ENCODE measurements around the gene MON1A. TPM values are rescaled to one million over a fixed set of nuclear protein-coding genes. Genes with fewer than 3 reads are reported as not detected.

The MON1A gene
- total and polyA plus RNA-seq, 2 of the 8 experiments (the other 6 are each of a cell fraction or from before 2014, with no cell fraction given): 10.3 to 14.1 TPM

DNA sequence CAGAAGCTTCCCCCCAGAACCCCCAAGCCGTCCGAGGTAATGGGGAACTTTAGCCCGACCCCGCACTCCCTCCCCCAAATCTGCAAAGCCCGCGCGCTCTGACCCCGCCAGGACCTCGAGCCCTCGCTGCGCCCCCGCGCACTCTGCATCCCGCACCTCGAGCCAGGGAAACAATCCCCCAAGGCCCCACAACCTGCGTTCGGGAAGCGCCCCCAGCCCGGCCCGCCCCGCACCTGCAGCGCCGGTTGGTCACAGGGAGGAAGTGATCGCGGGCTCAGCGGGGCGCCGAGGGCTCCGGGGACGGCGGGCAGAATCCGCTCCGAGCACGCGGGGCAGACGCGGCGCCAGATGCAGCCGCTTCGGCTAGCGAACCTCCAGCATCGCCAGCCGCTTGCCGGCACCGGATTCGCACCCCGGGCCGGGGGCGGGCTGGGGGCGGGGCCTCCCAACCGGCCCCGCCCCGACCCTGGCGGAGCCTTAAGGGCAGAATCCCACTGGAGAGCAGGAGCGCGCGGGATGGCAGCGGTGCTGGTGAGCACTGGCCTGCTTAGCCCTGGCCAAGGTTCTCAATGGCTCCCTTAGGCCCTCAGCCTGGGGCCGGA is 60.0 kb downstream of the MON1A start, which contains the start of gene CAMKV:
Gene CAMKV (minus strand): TSS at position 382 of the 602 bp plus-strand sequence. CDS start 7,518 bp downstream, outside the sequence.
- peaks cover 13% of the 10 kb centered on the region; the same call in 1 of the 2 replicates for H3K23me2 ChIP-seq (ENCODE audit: low read depth, low read length)
- H2BK20ac ChIP-seq (ENCODE audit: low read length): peak within 1 kb of the TSS; percentile 23; the same call in 1 of the 2 replicates
- peak within 1 kb of the TSS; percentile 95; the same call in 1 of the 2 replicates for H2BK5ac ChIP-seq (ENCODE audit: low read depth, low read length)
- no peak within 1 kb of the TSS for H3K23ac ChIP-seq (ENCODE audit: insufficient read length)
- no peak for FAIRE-seq
- peaks cover 22% of the 10 kb centered on the region for H3K79me1 ChIP-seq (ENCODE audit: low read depth, low read length)
- peaks cover 3 to 42% of the 10 kb centered on the region in 2 experiments; a peak in 3 of 4 replicates for H3K79me2 ChIP-seq (ENCODE audit: control insufficient read depth in 1 of 2, insufficient read depth in 2 of 2, low read length in 2 of 2)
- peak within 1 kb of the TSS in 3 of 4 experiments; percentile 36 to 63 (median 50); a peak in 6 of 7 replicates for H3K9ac ChIP-seq (replicated peaks in 1 of 4; ENCODE audit: extremely low read depth in 1 of 4, low read depth in 3 of 4, low read length in 3 of 4)
- DNase-seq (ENCODE audit: low read depth in 1 of 2, low spot score in 2 of 2): peak in 1 of 2 experiments; percentile 84
- POLR2A ChIA-PET (ENCODE audit: partially characterized antibody): interaction anchor here (0.8 to 14.0 kb wide), 8 partner anchors 11 to 83 kb away, joined by 3 to 149 read pairs (median 5); partner anchors contain the start of genes IP6K1, MST1R and TRAIP
- no peaks in the 10 kb centered on the region for H3K36me3 ChIP-seq (ENCODE audit: control insufficient read depth in 2 of 4, insufficient read depth in 4 of 4, low read length in 3 of 4)
- CTCF ChIA-PET (ENCODE audit: partially characterized antibody): interaction anchor here (0.6 to 11.7 kb wide), 8 partner anchors 11 to 134 kb away, joined by 3 to 89 read pairs (median 19); partner anchors contain the start of gene TRAIP
- H3K4me2 ChIP-seq (ENCODE audit: insufficient read depth in 1 of 2, low read depth in 2 of 2, low read length in 2 of 2): peak within 1 kb of the TSS; percentile 94
- no peak within 1 kb of the TSS for H2BK120ac ChIP-seq (replicated peaks; ENCODE audit: low read depth, low read length)
- H3K56ac ChIP-seq (replicated peaks; ENCODE audit: insufficient read length, low read depth, low read length): peak within 1 kb of the TSS; percentile 75
- H2AK5ac ChIP-seq (ENCODE audit: low read depth, low read length): no peak within 1 kb of the TSS; the same call in 1 of the 2 replicates
- H4K20me1 ChIP-seq (replicated peaks in 1 of 2; ENCODE audit: control insufficient read depth in 1 of 2, insufficient read depth in 2 of 2, low read length in 2 of 2): peaks cover 8 to 15% of the 10 kb centered on the region in 2 experiments
- peak within 1 kb of the TSS; percentile 95 for H3K4ac ChIP-seq (replicated peaks; ENCODE audit: insufficient read length, low read depth, low read length)
- H3K27ac ChIP-seq (ENCODE audit: low read depth, low read length): no peak within 1 kb of the TSS; the same call in 1 of the 2 replicates
- H3K4me3 ChIP-seq (ENCODE audit: extremely low read depth in 1 of 4, insufficient read depth in 2 of 4, low read depth in 3 of 4, low read length in 4 of 4): peak within 1 kb of the TSS; percentile 64 to 74 (median 68)
- H3K9me3 ChIP-seq (ENCODE audit: insufficient read depth in 2 of 2, low read depth in 1 of 2, low read length in 1 of 2): no peaks in the 10 kb centered on the region
- H4K5ac ChIP-seq (ENCODE audit: insufficient read length, low read depth, low read length): peak within 1 kb of the TSS; percentile 57
- H3K4me1 ChIP-seq (replicated peaks in 1 of 4; ENCODE audit: control insufficient read depth in 3 of 4, insufficient read depth in 4 of 4, low read length in 3 of 4): peaks cover 11 to 41% (median 30%) of the 10 kb centered on the region in 4 experiments
- H3K18ac ChIP-seq (ENCODE audit: extremely low read depth, low read length): peak within 1 kb of the TSS; percentile 34; the same call in 1 of the 2 replicates
- peaks cover 0 to 5% (median 3%) of the 10 kb centered on the region in 4 experiments; a peak in 2 of 7 replicates for H3K27me3 ChIP-seq (replicated peaks in 1 of 4; ENCODE audit: control insufficient read depth in 3 of 4, extremely low read depth in 1 of 4, insufficient read depth in 3 of 4, low read length in 3 of 4)
- no peak within 1 kb of the TSS for H3K14ac ChIP-seq (ENCODE audit: insufficient read length)
- H2BK15ac ChIP-seq (ENCODE audit: low read length): peak within 1 kb of the TSS; percentile 81; the same call in 1 of the 2 replicates
- peak within 1 kb of the TSS; percentile 94; the same call in 1 of the 2 replicates for H2AFZ ChIP-seq (ENCODE audit: low read length)
- WGBS, 2 experiments (ENCODE audit: extremely low coverage in 1 of 2, insufficient coverage in 1 of 2, insufficient read length in 1 of 2, insufficient replicate concordance in 2 of 2, low coverage in 1 of 2, low lambda C conversion rate in 2 of 2, missing lambda C conversion rate in 1 of 2): 3% methylated on average over 31 of the region's 59 CpGs; no CpG with 5 or more reads in 1 of the 2 experiments
- H2BK12ac ChIP-seq (ENCODE audit: low read depth, low read length): peak within 1 kb of the TSS; percentile 22; the same call in 1 of the 2 replicates
- peak within 1 kb of the TSS; percentile 83 for H4K8ac ChIP-seq (ENCODE audit: extremely low read depth, insufficient read depth, low read length)
- peak within 1 kb of the TSS; percentile 98 for H4K91ac ChIP-seq (replicated peaks; ENCODE audit: insufficient read length, low read length)
- TF ChIP-seq POLR2A (IDR thresholded peaks at IDR 0.05; ENCODE audit: control extremely low read depth in 1 of 2, low read depth in 2 of 2, low read length in 2 of 2): peak in 1 of 2 experiments; percentile 43; a peak in 1 of 3 replicates
- TF ChIP-seq, protein P1, sequence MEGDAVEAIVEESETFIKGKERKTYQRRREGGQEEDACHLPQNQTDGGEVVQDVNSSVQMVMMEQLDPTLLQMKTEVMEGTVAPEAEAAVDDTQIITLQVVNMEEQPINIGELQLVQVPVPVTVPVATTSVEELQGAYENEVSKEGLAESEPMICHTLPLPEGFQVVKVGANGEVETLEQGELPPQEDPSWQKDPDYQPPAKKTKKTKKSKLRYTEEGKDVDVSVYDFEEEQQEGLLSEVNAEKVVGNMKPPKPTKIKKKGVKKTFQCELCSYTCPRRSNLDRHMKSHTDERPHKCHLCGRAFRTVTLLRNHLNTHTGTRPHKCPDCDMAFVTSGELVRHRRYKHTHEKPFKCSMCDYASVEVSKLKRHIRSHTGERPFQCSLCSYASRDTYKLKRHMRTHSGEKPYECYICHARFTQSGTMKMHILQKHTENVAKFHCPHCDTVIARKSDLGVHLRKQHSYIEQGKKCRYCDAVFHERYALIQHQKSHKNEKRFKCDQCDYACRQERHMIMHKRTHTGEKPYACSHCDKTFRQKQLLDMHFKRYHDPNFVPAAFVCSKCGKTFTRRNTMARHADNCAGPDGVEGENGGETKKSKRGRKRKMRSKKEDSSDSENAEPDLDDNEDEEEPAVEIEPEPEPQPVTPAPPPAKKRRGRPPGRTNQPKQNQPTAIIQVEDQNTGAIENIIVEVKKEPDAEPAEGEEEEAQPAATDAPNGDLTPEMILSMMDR (IDR thresholded peaks at IDR 0.05; ENCODE audit: control extremely low read depth in 1 of 3, insufficient read depth in 1 of 3, low read depth in 1 of 3, low read length in 3 of 3): no peak
- TF ChIP-seq RXRA (IDR thresholded peaks at IDR 0.05; ENCODE audit: insufficient read depth, low read depth, low read length): no peak
- TF ChIP-seq SP1 (IDR thresholded peaks at IDR 0.05; ENCODE audit: low read depth, low read length): 0 out of 2 replicates have a peak, but pooled peaks have one; percentile 27
- peak; percentile 66 for TF ChIP-seq TAF7 (optimal IDR thresholded peaks at IDR 0.05; ENCODE audit: borderline replicate concordance, low read depth, low read length)
- no peak for TF ChIP-seq SIX5 (IDR thresholded peaks at IDR 0.05; ENCODE audit: low read depth, low read length)
- TF ChIP-seq HDAC2 (IDR thresholded peaks at IDR 0.05; ENCODE audit: borderline replicate concordance in 1 of 2, low read depth in 2 of 2, low read length in 2 of 2): 0 out of 4 replicates have a peak, but pooled peaks of 1 of the 2 experiments have one; percentile 8
- no peak for TF ChIP-seq BCL11A (IDR thresholded peaks at IDR 0.05; ENCODE audit: low read depth in 2 of 2, low read length in 2 of 2)
